ENCODE results near the gene ICA1. TPM values are rescaled to one million over a fixed set of nuclear protein-coding genes. Genes with fewer than 3 reads are reported as not detected.

The ICA1 gene
- total RNA-seq, 1 donor from 2014 or later, result 30.3 TPM

DNA sequence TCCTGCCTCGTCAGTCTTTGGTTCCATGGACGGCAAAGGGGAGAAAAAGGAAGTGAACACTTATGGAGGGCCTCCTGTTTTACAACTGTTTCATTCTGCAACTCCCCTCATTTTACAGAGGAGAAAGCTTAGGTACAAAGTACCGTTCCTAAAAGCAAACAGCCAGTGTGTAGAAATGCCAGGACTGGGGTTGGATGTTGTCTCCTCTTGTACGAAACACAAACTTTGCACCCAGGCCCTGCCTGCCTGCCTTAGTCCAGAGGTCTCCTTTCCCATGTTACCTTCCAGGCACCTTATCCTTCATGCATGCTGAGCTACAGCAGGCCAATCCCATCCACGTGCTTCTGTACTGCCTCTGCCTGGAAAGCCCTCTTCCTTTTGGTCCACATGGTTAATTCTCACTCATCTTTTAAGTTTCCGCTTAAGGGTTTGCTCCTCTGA, 86.0 kb downstream of the ICA1 start:
- DNase-seq (ENCODE audit: low read depth), result no peak
- no peak for TF ChIP-seq CTCF (conservative IDR thresholded peaks at IDR 0.05; ENCODE audit: low read depth, low read length)
- no peak overlapping the region for H3K4me3 ChIP-seq (ENCODE audit: low read depth, low read length)

DNA sequence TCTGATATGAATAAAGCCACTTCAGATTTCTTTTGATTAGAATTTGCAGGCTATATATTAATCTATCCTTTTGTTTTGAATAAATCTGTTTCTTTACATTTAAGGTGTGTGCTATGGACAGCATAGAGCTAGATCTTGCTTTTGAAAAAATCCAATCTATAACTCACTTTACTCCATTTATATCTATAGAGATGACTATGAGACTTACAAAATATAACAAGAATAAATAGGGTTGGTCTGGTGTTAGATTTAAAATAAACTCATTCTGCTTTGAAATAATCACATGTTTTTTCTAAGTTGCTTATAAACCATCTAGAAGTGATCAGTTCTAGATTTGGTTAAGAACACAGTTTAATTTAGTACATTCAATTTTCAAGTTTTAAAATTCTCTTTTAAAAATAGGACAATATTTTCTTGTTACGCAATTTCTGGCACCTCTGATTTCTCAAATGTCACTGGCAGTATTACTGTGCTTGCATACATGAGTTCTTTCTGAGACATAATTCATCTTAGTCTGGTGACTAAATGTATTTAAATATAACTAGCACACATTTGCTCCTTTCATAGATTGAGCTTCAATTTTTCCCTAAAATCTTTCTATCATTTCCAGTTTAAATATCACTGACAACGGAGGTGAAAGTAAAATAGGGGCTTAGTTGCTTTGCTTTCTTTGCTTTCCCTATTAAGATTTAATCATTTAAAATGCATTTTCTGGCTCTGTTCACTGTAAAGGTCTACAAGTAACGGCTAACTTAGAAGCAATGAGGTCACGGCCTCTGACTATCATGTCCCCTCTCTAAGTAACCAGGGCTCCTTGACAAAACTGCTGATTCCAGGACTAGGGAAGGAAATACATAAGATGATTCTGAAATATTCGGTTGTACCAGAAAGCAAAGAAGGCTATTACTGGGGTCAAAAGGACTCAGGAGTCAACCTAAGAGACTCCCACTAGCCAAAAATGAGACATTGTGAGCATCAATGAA, 89.3 kb downstream of the ICA1 start:
- no peak for TF ChIP-seq CTCF (conservative IDR thresholded peaks at IDR 0.05; ENCODE audit: low read depth, low read length)
- DNase-seq (ENCODE audit: low read depth), result no peak
- H3K4me3 ChIP-seq (ENCODE audit: low read depth, low read length), result no peak overlapping the region

GRCh38 chr7:8169171-8169570, 92.8 kb downstream of the ICA1 start:
- no peak for TF ChIP-seq CTCF (conservative IDR thresholded peaks at IDR 0.05; ENCODE audit: low read depth, low read length)
- DNase-seq (ENCODE audit: low read depth), result no peak
- no peak overlapping the region for H3K4me3 ChIP-seq (ENCODE audit: low read depth, low read length)

GRCh38 chr7:8168336-8168735, 93.6 kb downstream of the ICA1 start:
- DNase-seq (ENCODE audit: low read depth), result no peak
- no peak for TF ChIP-seq CTCF (conservative IDR thresholded peaks at IDR 0.05; ENCODE audit: low read depth, low read length)
- H3K4me3 ChIP-seq (ENCODE audit: low read depth, low read length), result no peak overlapping the region

DNA sequence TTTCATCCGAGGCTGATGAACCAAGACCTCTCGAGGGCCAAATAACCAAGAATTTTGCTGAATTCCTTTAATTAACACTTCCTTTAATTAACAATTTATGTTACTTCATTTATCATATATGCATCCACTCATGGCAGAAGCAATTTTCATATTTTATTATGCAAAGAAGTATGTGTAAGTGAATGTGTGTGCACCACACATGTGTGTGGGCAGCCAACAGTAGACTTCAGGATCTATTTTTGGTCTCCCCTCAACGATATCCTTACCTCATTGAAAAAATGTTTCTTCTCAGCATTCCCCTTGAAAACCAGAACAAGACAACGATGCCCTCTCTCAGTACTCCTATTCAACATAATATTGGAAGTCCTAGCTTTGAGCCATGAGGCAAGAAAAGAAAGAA, 96.8 kb downstream of the ICA1 start:
- DNase-seq (ENCODE audit: low read depth), result no peak
- no peak overlapping the region for H3K4me3 ChIP-seq (ENCODE audit: low read depth, low read length)
- TF ChIP-seq CTCF (conservative IDR thresholded peaks at IDR 0.05; ENCODE audit: low read depth, low read length), result no peak

GRCh38 chr7:8162181-8162580, 99.8 kb downstream of the ICA1 start:
- TF ChIP-seq CTCF (conservative IDR thresholded peaks at IDR 0.05; ENCODE audit: low read depth, low read length), result no peak
- DNase-seq (ENCODE audit: low read depth), result no peak
- no peak overlapping the region for H3K4me3 ChIP-seq (ENCODE audit: low read depth, low read length)
